GM19467 (cell line): ENCODE measurements around the gene TUBA3C.
"Not testable (repeated sequence)": the region's sequence is repeated elsewhere in the genome, so short reads cannot be mapped to it uniquely, and the experiment has no call there.

ENCODE experiments used
- ATAC-seq: cut with Tn5 transposase; IDR thresholded peaks from one replicate; pipeline ENCODE4 v1.9.1; 2021; ENCODE audit warnings: mild to moderate bottlenecking, moderate library complexity; ENCODE audit not compliant: unreplicated experiment

The TUBA3C gene

DNA sequence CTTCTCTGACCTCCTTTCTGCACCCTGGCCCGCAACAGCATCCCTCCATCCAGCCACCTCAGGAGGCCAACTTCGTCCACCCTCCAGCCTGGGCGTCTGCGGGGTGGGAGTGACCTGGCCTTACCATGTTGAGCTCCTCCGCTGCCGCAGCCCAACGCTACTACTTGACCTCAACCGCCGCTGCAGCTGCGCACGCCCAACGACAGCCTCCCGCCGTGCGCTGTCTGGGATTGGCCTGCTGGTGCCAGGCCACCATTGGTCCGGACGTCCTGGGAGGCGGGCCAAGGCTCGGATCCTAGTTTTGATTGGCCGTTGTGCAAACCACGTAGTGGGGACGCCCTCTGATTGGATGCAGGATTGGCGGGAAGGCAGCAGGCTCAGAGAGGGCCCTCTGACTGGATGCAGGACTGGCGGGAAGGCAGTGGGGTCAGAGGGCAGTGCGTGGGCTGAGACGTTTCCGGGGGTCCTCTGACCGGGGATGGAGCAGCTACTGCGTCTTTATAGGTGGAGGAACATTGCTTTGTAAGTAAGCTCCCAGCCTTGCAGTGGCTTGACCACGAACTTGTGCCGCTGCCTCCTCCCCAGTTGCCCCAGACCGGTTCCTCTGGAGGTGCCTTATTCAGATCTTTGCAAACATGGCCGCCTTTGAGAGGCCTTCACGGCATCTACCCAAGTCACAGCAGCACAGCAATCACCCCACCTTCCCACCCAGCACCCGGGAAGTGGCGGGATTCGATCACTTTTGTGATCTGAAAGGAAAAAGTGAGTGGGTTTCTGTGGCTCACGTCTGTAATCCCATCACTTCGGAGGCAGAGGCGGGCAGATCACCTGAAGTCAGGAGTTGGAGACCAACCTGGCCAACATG, at the start of gene TUBA3C:
Gene TUBA3C, minus strand, starts transcription at position 204 of the 865 bp plus-strand sequence. Its CDS starts 77 bp downstream, at position 127.
- no peak for ATAC-seq

DNA sequence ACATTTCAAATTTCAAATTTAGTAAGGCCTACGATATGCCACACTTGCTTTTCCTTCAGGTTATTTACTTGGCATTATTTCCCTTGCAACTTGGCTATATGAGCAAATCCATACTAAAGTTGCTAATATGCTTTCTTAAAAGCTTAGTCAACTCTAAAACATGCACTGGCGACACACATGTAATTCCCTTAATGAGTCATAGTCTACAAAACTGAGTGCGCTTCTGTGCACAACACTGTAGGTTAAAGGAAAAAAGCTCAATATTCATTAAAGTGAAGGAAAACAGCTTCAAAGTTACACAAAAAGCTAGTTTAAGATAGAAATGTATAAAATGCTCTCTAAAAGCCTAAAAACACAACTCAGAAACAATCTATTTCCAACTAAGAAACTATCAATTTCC, 25.8 kb upstream of the TUBA3C start:
- ATAC-seq = not testable (repeated sequence)

DNA sequence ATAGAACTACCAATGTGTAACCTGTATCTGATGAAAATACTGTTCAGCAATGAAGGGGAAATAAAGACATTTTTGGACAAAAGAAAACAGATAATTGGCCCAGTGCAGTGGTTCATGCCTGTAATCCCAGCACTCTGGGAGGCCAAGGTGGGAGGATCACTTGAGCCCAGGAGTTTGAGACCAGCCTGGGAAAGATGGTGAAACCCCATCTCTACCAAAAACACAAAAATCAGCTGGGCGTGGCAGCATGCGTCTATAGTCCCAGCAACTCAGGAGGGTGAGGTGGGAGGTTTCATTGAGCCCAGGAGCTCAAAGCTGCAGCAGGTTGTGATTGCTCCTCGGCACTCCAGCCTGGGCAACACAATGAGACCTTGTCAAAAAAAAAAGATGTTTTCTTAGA, 11.0 kb upstream of the TUBA3C start:
- ATAC-seq = not testable (repeated sequence)

DNA sequence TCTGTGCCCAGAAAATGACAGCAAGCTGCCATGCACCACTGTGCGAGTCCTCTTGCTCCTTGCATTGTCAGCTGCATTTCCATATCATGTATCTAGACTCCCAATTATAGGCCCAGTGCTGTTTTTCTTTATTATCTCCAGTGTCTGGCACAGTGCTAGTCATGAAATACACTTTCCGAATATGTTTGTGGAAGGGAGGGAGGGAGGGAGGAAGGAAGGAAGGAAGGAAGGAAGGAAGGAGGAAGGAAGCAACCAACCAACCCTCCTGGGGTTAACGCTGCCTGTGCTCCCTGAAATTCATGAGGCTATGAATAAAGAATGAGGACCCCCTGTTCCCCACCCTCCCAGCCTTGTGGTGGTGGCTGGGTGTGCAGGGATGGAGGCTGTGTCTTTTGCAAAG, 8.3 kb upstream of the TUBA3C start:
- ATAC-seq = not testable (repeated sequence)

DNA sequence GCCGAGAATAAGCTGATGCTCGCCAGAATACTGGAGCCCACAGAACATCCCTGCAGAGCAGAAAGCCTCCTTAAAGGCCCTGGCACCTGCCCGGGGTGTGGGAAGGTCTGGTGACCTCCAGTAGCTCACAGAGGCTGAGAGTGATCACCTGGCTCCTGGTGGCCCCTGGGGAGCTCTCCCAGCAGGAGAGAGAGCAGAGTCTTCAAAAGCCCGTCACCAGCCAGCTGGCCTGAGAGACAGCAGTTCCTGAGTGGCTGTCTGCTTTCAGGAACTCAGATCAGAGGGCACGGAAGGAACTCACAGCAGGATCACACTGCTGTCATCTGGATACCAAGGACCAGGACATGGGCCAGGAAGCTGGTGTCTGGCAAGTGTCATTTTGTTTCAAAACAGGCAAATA, 7.7 kb upstream of the TUBA3C start:
- ATAC-seq = not testable (repeated sequence)

DNA sequence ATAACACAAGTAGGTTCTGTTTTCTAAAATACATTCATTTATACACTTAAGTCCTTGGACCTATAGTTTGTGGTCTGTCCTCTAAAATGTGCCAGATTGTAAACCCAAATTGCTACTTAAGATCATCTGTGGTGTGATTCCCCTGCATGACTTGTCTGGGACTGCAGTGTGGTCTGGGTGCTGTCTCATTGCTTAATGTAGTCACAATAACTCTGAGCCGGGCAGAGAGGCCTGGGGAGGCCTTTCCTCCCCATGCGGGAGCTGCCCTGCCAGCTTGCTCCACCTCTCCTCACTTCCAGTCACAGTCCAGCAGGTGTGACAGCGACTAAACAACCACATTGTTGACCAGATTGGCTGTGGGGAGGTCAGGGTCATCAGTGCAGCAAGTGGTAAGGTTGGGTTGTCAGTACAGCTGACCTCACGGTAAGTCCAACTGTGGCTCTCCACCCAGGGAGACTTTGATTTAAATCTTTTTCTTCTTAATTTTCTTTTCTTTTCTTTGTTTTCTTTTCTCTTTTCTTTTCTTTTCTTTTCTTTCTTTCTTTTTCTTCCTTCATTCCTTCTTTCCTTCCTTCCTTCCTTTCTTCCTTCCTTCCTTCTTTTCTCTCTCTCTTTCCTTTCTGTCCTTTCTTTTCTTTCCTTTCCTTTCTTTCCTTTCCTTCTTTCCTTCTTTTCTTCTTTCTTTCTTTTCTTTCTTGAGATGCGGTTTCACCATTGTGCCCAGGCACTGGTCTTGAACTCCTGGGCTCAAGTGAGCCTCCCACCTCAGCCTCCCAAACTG, 4.4 kb upstream of the TUBA3C start:
- ATAC-seq = no peak

DNA sequence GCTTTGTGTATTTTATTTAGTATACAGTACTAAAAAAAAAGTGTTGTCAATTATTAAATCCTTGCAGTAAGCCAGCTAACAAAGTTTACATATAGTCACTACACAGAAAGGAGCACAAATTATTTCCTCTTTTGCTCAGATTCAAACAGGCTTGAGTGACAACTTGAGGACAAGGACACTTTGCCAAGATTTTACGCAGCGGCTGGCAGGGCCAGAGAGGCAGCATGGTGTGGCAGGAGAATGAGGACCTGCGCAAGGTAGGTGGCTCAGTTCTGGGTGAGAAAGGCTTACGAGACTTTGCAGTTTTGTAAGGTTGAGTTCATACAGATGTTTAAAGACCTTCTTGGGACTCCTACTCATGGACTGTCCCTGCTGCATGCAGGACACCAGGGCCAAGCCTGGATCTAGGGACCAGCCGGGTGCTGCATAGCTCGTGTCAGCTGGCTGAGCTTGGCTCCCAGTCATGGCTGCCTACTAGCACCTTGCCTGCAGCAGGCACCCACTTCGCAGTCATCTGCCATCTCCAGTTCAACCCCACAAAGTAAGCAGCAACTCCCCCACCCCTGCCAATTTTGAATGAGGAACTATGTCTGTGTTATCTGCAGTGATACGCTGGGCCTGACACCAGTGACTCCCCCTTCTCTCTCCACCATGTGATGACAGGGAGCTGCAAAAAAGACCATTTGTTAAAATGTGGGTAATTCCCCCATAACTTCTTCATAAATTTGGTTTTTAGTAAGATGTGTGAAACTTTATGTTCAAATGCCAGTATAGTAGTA, 3.7 kb upstream of the TUBA3C start:
- no peak for ATAC-seq

DNA sequence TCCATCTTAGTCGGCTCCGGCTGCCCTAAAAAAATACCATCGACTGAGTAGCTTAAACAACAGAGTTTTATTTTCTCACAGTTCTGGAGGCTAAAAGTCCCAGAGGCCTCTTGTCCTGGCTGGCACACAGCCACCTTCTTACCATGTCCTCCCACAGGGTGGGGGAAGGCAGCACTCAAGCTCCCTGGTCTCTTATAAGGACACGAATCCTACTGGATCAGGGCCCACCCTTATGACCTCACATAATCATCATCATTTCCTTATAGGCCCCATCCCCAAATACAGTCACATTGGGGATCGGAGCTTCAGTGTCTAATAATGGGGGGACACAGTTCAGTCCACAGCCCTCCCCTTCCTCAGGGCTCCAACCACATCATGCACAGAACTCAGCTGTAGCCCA, 2.6 kb upstream of the TUBA3C start:
- no peak for ATAC-seq

DNA sequence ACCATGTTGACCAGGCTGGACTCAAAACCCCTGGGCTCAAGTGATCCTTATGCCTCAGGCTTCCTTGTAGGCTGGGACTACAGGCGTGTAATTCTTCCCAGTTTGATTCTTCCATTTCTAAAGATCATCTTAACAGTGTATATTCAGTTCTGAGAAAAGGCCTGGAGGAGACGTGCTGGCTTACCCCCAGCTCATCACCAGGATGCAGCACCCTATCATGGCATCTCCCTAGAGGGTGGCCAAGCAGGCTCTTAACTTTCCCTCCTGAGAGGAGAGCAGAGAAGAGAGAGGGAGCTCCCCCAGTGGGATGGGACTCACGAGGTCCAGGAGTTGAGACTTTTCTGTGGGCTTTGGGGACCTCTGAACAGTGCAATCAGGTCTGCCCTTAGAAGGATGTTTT, 2.1 kb upstream of the TUBA3C start:
- ATAC-seq = no peak

DNA sequence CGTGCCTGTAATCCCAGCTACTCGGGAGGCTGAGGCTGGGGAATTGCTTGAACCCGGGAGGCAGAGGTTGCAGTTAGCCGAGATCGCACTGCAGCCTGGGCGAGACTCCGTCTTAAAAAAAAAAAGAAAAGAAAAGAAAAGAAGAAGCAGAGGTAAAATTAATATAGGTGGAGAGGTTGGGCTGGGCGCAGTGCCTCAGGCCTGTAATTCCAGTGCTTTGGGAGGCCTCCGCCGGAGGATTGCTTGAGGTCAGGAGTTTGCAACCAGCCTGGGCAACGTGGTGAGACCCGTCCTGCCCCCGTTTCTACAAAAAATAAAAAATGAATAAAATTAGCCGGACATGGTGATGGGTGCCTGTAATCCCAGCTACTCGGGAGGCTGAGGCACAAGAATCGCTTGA, 912 bp upstream of the TUBA3C start:
- no peak for ATAC-seq

DNA sequence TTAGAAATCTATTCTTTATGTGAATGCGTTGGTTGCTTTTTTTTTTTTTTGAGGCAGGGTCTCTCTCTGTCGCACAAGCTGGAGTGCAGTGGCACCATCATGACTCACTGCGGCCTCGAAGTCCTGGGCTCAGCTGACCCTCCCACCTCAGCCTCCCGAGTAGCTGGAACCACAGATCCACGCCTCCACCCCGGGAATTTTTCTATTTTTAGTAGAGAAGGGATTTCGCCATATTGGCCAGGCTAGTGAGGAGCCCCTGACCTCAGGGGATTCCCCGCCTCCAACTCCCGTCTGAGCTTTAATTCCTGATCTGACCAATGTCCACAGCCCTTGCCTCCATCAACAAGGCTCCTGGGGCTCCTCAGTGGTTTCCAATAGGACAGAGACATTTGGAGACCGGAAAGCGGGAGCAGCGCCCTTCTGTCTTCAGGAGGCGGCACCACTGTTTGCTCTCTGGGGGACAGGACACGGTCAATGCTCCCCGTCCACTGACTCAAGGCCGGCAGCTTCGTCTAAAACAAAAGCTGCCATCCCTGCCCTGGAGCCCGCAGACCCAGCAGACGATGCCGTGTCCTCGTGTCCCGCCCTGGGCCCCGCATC, 503 bp downstream of the TUBA3C start:
- no peak for ATAC-seq

DNA sequence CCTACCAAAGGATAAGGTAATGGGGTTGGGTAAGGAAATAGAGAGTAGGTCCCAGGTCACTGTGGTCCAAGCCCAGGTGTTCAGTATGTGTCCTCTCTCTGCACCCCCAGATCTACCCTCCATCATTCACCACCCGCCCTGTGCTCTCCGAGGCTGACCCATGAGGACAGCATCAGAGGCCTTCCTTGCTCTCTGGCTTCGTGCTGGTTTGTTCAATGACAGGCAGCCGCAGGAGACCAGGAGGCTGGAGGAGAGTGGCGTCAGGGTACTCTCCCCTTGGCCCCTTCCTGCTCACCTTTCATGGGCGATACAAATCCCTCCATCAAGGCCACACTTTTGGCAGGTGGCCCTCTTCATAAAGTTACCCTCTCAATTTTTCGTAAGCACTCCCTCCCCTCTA, 1.7 kb downstream of the TUBA3C start:
- ATAC-seq = no peak

DNA sequence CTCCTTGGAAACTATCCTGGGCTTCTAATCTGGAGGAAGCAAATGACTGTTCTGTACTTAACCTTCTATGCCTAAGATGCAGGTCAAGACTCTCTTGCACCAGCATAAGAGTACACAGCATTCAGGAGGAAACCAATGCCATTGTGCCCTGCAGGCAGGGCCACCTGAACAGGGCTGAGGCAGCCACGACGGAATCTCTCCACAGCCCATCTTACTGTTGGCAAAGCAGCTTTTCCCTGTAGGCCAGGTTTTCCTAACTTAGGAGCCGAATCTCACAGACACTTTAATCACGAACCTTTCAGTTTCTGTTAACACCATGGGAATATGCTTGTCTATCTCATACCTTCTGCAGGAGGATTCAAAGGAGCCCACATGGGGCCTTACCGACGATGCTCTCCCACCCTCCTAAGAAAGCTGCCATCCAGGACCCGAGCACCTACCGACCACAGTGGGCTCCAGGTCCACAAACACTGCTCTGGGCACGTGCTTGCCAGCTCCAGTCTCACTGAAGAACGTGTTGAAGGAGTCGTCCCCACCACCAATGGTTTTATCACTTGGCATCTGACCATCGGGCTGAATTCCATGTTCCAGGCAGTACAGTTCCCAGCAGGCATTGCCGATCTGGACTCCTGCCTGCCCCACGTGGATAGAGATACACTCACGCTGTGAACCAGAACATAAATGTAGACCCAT, 2.6 kb downstream of the TUBA3C start:
- ATAC-seq = no peak

DNA sequence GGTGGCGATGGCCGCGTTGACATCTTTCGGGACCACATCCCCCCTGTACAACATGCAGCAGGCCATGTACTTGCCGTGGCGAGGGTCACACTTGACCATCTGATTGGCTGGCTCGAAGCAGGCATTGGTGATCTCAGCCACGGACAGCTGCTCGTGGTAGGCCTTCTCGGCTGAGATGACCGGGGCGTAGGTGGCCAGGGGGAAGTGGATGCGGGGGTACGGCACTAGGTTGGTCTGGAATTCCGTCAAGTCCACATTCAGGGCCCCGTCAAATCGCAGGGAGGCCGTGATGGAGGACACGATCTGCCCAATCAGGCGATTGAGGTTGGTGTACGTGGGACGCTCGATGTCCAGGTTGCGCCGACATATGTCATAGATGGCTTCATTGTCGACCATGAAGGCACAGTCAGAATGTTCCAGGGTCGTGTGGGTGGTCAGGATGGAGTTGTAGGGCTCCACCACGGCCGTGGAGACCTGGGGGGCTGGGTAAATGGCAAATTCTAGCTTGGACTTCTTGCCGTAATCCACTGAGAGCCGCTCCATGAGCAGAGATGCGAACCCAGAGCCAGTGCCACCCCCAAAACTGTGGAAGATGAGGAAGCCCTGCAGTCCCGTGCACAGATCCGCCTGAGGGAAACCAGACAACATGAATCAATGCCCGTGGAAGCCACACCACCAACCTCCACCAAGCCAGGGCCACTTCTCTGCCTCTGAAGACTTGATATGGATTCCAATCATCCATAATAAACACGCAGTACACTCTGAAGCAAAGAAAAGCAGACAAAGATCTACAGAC, 4.4 kb downstream of the TUBA3C start:
- not testable (repeated sequence) for ATAC-seq

DNA sequence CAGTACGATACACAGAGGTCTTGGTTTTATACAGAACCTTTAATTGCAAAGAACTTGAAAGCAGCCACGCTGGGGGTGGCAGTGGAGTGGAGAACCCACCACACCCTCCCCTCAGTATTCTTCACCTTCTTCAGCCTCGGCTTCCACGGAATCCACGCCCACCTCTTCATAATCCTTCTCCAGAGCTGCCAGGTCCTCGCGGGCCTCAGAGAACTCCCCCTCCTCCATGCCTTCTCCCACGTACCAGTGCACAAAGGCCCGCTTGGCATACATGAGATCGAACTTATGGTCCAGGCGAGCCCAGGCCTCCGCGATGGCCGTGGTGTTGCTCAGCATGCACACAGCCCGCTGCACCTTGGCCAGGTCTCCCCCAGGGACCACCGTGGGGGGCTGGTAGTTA, 7.9 kb downstream of the TUBA3C start:
- ATAC-seq = no peak

DNA sequence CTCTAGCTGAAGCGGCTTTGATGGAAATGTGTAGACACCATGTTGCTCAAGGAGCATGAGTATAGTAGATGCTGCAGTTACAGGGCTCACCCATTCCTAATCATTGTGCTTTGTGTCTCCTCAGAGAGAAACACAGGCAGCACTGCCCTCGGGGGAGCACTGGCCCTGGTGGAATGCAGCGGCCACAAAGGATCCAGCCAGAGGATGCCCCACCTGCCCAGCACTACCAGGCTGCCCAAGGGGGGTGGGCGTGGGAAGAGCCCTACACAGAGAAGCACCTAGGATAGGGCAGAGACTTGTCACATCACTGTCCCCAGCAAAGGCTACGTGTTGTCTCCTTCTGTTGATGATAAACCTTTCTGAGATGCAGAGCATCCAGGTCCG, 9.0 kb downstream of the TUBA3C start:
- no peak for ATAC-seq

DNA sequence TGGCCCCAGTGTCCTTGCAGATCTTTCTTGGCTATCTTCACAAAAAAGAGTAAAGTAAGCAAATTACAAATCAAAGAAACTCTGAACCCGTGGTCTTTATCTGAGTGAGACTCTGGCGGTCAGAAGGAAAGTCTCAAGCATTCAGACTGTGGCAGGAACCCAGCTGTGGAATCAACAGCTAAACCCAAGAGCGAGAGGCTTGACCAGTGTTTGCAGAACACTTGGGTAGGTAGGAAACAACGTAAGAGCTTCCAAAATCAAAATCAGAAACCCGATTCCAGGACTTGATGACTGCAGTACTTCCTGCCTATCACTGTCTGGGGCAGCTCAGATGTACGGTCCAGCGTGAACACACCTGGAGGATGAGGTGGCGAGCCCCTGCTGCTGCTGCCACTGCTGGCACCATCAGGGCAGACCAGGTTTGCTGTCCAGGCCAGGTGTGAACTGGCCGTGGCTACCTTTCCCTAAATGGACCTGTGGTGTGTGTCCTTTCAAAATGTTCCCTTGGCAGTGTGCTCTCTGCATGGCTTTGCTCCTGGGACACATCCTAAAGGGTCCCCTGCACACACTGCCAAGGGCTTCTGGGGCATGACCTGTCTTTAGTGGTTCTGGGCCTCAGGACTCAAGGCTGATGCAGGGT, 9.5 kb downstream of the TUBA3C start:
- no peak for ATAC-seq

DNA sequence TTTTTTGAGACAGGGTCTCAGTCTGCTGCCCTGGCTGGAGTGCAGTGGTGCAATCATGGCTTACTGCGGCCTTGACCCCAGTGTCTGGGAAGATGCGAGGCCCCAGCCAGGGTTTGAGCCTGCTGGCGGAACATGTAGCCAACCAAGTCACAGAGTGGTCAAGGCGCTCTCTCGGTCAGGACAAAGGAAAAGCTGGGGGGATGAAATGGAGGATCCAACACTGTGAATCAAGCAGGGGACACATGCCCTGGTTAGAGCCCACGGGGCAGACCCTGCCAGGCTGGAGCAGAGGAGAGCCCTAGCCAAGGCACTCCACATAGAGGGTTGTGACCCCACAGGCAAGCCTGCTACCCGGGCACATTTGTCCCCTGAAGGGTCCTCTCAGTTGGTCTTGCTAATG, 10.1 kb downstream of the TUBA3C start:
- ATAC-seq = no peak

DNA sequence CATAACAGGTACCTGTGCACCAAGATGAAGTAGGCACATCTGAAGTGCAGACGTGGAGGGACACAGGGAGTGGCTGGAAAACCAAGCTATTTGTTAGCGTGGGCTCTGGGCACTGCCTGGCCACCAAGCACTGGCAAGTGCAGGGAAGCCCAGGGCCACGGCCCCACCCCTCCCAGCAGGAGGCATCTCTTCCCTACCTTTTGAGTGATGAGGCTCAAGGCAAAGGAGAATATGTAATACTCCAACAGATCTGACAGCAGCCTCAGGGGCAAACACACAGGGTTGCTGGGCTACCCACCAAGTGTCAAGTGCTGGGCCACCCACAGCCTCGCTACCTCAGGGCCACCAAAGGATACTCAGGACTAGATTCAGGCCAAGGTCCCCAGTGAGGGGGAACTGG, 11.6 kb downstream of the TUBA3C start:
- no peak for ATAC-seq
